Neural progenitor cell (in vitro differentiated cells): Measurements from ENCODE around the gene TYR.
"Not testable (repeated sequence)": the region's sequence is repeated elsewhere in the genome, so short reads cannot be mapped to it uniquely, and the experiment has no call there.

Experiments
- CTCF ChIP-seq: fragments of 200-600 bp; sonication (generic); IDR thresholded peaks from 2 replicates; pipeline ENCODE4 v1.5.1; 2017; ENCODE audit warnings: antibody characterized with exemption, mild to moderate bottlenecking
- EZH2 ChIP-seq: fragments of 200-600 bp; sonication (generic); IDR thresholded peaks from 2 replicates; pipeline ENCODE4 v1.6.1; 2017; ENCODE audit warnings: antibody characterized with exemption, mild to moderate bottlenecking, moderate library complexity
- EZH2phosphoT487 ChIP-seq: fragments of 200-600 bp; sonication (generic); IDR thresholded peaks from 2 replicates; pipeline ENCODE4 v1.6.1; 2017; ENCODE audit warnings: antibody characterized with exemption

- TF ChIP-seq CTCF, EZH2, EZH2phosphoT487: not testable (repeated sequence)
Observed at GRCh38 chr11:89286601-89287000, 108.9 kb downstream of the TYR start.
